ENCODE data around the gene CDC20.

CDC20 gene

GRCh38 chr1:43358746-43359693 is at the start of gene CDC20:
Gene CDC20, plus strand, starts transcription at chr1:43358981. Its CDS starts 235 bp downstream, at chr1:43359216.
- DNase-seq (ENCODE audit: low spot score): peak; percentile 97

- DNase-seq (ENCODE audit: low spot score): no peak
Observed at GRCh38 chr1:43309405-43310025, 49.3 kb upstream of the CDC20 start.

GRCh38 chr1:43311521-43311920 is 47.3 kb upstream of the CDC20 start:
- DNase-seq (ENCODE audit: low spot score): no peak

GRCh38 chr1:43312212-43312623 is 46.6 kb upstream of the CDC20 start:
- no peak for DNase-seq (ENCODE audit: low spot score)

GRCh38 chr1:43312663-43313515 is 45.9 kb upstream of the CDC20 start:
- DNase-seq (ENCODE audit: low spot score): no peak

GRCh38 chr1:43313771-43314170 is 45.0 kb upstream of the CDC20 start:
- no peak for DNase-seq (ENCODE audit: low spot score)

GRCh38 chr1:43314233-43314632 is 44.5 kb upstream of the CDC20 start:
- DNase-seq (ENCODE audit: low spot score): no peak

- no peak for DNase-seq (ENCODE audit: low spot score)
Observed at GRCh38 chr1:43315481-43315880, 43.3 kb upstream of the CDC20 start.

GRCh38 chr1:43315963-43316737 is 42.6 kb upstream of the CDC20 start:
- DNase-seq (ENCODE audit: low spot score): no peak

- DNase-seq (ENCODE audit: low spot score): no peak
Observed at GRCh38 chr1:43316738-43317520, 41.9 kb upstream of the CDC20 start.

GRCh38 chr1:43317817-43318471 is 40.8 kb upstream of the CDC20 start:
- DNase-seq (ENCODE audit: low spot score): no peak

- DNase-seq (ENCODE audit: low spot score): no peak
Observed at GRCh38 chr1:43318831-43319230, 40.0 kb upstream of the CDC20 start.

GRCh38 chr1:43319288-43319687 is 39.5 kb upstream of the CDC20 start:
- no peak for DNase-seq (ENCODE audit: low spot score)

- DNase-seq (ENCODE audit: low spot score): no peak
Observed at GRCh38 chr1:43319766-43320165, 39.0 kb upstream of the CDC20 start.

- DNase-seq (ENCODE audit: low spot score): peak; percentile 23
Observed at GRCh38 chr1:43321331-43321891, 37.4 kb upstream of the CDC20 start.

- DNase-seq (ENCODE audit: low spot score): no peak
Observed at GRCh38 chr1:43322506-43322905, 36.3 kb upstream of the CDC20 start.

- DNase-seq (ENCODE audit: low spot score): no peak
Observed at GRCh38 chr1:43324810-43325209, 34.0 kb upstream of the CDC20 start.

GRCh38 chr1:43325381-43325780 is 33.4 kb upstream of the CDC20 start:
- DNase-seq (ENCODE audit: low spot score): no peak

- no peak for DNase-seq (ENCODE audit: low spot score)
Observed at GRCh38 chr1:43327549-43328292, 31.1 kb upstream of the CDC20 start.

Measured in SW480 (cell line).